SIG-M5 (cell line): Measurements from ENCODE around the gene CD79A.

Experiments used
- DNase-seq: peaks from one replicate; lab custom pipeline; 2025; lab: John Stamatoyannopoulos, UW

Gene CD79A

GRCh38 chr19:41918653-41919244, 41.7 kb downstream of the CD79A start:
- DNase-seq = no peak

- no peak for DNase-seq
Observed at GRCh38 chr19:41919948-41920712, 43.1 kb downstream of the CD79A start.

GRCh38 chr19:41920882-41921576, 44.0 kb downstream of the CD79A start:
- no peak for DNase-seq

- DNase-seq = no peak
Observed at GRCh38 chr19:41921577-41922576, 44.8 kb downstream of the CD79A start.

- DNase-seq = no peak
Observed at GRCh38 chr19:41922585-41922984, 45.5 kb downstream of the CD79A start.

- no peak for DNase-seq
Observed at GRCh38 chr19:41923045-41923788, 46.1 kb downstream of the CD79A start.

- no peak for DNase-seq
Observed at GRCh38 chr19:41924151-41925145, 47.4 kb downstream of the CD79A start.

- DNase-seq = no peak
Observed at GRCh38 chr19:41925208-41926003, 48.3 kb downstream of the CD79A start.

- no peak for DNase-seq
Observed at GRCh38 chr19:41926028-41926762, 49.1 kb downstream of the CD79A start.

GRCh38 chr19:41926763-41927496, 49.9 kb downstream of the CD79A start:
- DNase-seq = no peak

GRCh38 chr19:41927497-41928192, 50.6 kb downstream of the CD79A start:
- no peak for DNase-seq

- no peak for DNase-seq
Observed at GRCh38 chr19:41928221-41928683, 51.2 kb downstream of the CD79A start, which contains the start of gene ERFL. Gene ERFL, minus strand, starts transcription at chr19:41928449. Its CDS starts 15,530 bp downstream, at chr19:41912919.

GRCh38 chr19:41928754-41929535, 51.9 kb downstream of the CD79A start:
- DNase-seq = no peak

GRCh38 chr19:41929536-41930071, 52.5 kb downstream of the CD79A start:
- no peak for DNase-seq

GRCh38 chr19:41930322-41930722, 53.2 kb downstream of the CD79A start:
- no peak for DNase-seq
